ENCODE results near the gene NPC2. TPM values are rescaled to one million over a fixed set of nuclear protein-coding genes. Genes with fewer than 3 reads are reported as not detected.

Gene NPC2
- total and polyA plus RNA-seq, 7 experiments from 2014 or later = 37.9 to 108 (median 60.2) TPM

DNA sequence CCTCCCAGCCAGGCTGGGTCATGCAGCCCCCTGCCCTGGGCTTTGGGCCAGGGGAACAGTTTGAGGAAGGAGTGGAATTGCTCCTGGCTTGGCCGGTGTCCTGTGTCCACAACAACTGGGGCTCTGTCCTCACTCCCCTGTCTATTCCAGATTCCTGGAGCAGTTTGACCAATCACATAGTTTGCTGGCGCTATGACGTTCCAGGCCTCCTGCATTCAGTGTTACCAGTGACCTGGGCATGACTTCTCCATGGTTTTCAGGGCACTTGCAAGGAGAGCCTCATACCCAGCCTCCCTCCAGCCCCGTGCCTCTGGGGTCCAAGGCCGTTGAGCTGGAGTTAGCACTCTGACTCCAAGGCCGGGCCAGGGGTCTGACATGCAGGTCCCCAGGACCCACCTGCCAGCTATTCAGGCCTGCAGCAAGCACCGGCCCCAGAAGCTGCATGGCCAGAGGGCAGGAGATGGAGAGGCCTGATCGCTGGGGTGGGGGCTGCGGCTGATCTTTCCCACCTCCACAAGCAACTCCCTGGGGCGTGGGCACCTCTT is 34.7 kb upstream of the NPC2 start:
- H3K4me3 Mint-ChIP-seq = no peak overlapping the region
- Histone ChIP-seq H3K9me3 (ENCODE audit: control insufficient read depth in 2 of 3, low read length in 3 of 3) (no peaks in the 10 kb centered on the region), H3K27ac (ENCODE audit: low read depth, low read length) (no peak overlapping the region), H3K4me3 (ENCODE audit: low read length) (no peak overlapping the region), H3K27me3 (ENCODE audit: control insufficient read depth in 2 of 2, insufficient read depth in 2 of 2, low read length in 2 of 2) (no peaks in the 10 kb centered on the region), H3K36me3 (ENCODE audit: control insufficient read depth in 2 of 3, insufficient read depth in 3 of 3, low read length in 3 of 3) (no peaks in the 10 kb centered on the region), H3K4me1 (ENCODE audit: control insufficient read depth in 2 of 2, insufficient read depth in 2 of 2, low read length in 2 of 2) (no peaks in the 10 kb centered on the region)
- no peaks in the 10 kb centered on the region for H3K36me3 Mint-ChIP-seq
- no peak for DNase-seq
- peaks cover 0 to 1% (median 0%) of the 10 kb centered on the region in 11 donors for H3K9me3 Mint-ChIP-seq
- peaks cover 0 to 11% (median 0%) of the 10 kb centered on the region in 5 donors for H3K27me3 Mint-ChIP-seq
- ChIA-PET POLR2A (no interaction called here), CTCF (no interaction called here)
- ATAC-seq = no peak
- H3K27ac Mint-ChIP-seq = no peak overlapping the region
- intact Hi-C loops (cut with micrococcal nuclease) = no loop called here
- no peaks in the 10 kb centered on the region for H3K4me1 Mint-ChIP-seq

DNA sequence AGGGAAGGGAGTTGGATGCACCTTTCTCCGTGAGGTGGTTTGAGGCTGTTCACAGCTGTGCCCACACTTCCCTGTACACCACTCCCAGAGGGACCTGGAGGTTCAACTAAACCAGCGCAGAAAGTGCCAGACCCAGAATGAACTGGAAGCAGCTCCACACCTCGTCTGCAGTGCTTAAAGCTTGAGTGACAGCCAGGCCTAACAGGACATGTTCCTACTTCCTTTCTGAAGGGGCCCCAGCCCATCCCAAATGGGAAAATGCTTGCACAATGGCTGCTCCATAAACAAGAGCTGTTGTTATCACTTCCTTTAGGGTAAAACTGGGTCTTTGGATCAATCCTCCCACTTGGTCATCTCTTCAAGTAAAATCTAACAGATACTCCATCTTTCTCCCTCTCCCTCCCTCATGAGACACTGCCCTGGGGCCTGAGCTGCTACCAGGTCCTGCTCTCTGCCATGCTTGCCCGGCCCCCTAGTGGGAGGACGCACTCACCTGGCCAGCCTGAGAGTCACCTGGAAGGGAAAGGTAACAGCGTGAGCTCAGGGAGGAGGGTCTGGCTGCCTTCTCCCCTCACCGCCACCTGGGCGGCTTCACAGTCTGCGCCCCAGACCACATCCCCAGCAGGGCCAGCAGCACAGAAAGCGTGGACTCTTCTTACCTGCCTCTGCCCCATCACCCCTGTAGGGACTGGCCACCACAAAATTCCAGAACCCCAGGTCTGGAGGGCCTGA is 33.9 kb upstream of the NPC2 start:
- DNase-seq = no peak
- H3K27me3 Mint-ChIP-seq = peaks cover 0 to 11% (median 0%) of the 10 kb centered on the region in 5 donors
- Histone ChIP-seq H3K9me3 (ENCODE audit: control insufficient read depth in 2 of 3, low read length in 3 of 3) (no peaks in the 10 kb centered on the region), H3K4me1 (ENCODE audit: control insufficient read depth in 2 of 2, insufficient read depth in 2 of 2, low read length in 2 of 2) (no peaks in the 10 kb centered on the region), H3K27ac (ENCODE audit: low read depth, low read length) (no peak overlapping the region), H3K27me3 (ENCODE audit: control insufficient read depth in 2 of 2, insufficient read depth in 2 of 2, low read length in 2 of 2) (no peaks in the 10 kb centered on the region), H3K36me3 (ENCODE audit: control insufficient read depth in 2 of 3, insufficient read depth in 3 of 3, low read length in 3 of 3) (no peaks in the 10 kb centered on the region), H3K4me3 (ENCODE audit: low read length) (no peak overlapping the region)
- H3K36me3 Mint-ChIP-seq = no peaks in the 10 kb centered on the region
- peaks cover 0 to 1% (median 0%) of the 10 kb centered on the region in 11 donors for H3K9me3 Mint-ChIP-seq
- ATAC-seq = no peak
- no peak overlapping the region for H3K27ac Mint-ChIP-seq
- no peaks in the 10 kb centered on the region for H3K4me1 Mint-ChIP-seq
- ChIA-PET CTCF (no interaction called here), POLR2A (interaction anchor here (0.6 kb wide), 1 partner anchor 78 kb away, joined by 4 read pairs; no protein-coding TSS in a partner anchor)
- no peak overlapping the region for H3K4me3 Mint-ChIP-seq
- intact Hi-C loops (cut with micrococcal nuclease) = no loop called here

DNA sequence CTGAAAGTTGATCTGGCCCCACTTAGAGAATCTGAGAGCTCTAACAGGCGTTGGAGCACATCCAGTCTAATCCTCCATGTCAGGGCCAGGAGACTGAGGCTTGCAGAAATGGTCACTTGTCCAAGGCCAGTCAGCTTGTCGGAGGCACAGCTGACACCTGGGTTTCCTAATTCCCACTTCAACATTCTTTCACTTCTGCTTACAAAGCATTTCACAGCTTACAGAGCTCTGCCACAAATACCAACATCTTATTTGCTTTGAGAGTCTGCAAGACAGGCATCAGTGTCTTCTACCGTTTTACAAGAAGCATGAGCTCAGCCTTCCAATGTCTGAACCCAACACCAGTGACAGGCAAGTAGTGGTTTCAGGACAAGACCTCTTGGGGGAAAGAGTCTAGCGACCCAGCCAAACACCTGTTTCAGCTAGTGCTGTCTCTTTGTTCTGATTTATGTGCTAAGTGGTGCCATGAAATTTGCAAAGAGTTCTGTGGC is 32.3 kb upstream of the NPC2 start:
- Mint-ChIP-seq H3K36me3 (no peaks in the 10 kb centered on the region), H3K27ac (no peak overlapping the region), H3K27me3 (peaks cover 0 to 11% (median 0%) of the 10 kb centered on the region in 5 donors), H3K4me1 (no peaks in the 10 kb centered on the region), H3K9me3 (peaks cover 0 to 1% (median 0%) of the 10 kb centered on the region in 11 donors), H3K4me3 (no peak overlapping the region)
- no peak overlapping the region for H3K4me3 ChIP-seq (ENCODE audit: low read length)
- ATAC-seq = no peak
- H3K9me3 ChIP-seq (ENCODE audit: control insufficient read depth in 2 of 3, low read length in 3 of 3) = no peaks in the 10 kb centered on the region
- intact Hi-C loops (cut with micrococcal nuclease) = no loop called here
- no peaks in the 10 kb centered on the region for H3K27me3 ChIP-seq (ENCODE audit: control insufficient read depth in 2 of 2, insufficient read depth in 2 of 2, low read length in 2 of 2)
- CTCF ChIA-PET = no interaction called here
- no peak overlapping the region for H3K27ac ChIP-seq (ENCODE audit: low read depth, low read length)
- H3K4me1 ChIP-seq (ENCODE audit: control insufficient read depth in 2 of 2, insufficient read depth in 2 of 2, low read length in 2 of 2) = no peaks in the 10 kb centered on the region
- POLR2A ChIA-PET = interaction anchor here (0.6 kb wide), 1 partner anchor 575 kb away, joined by 4 read pairs; no protein-coding TSS in a partner anchor
- no peak for DNase-seq
- no peaks in the 10 kb centered on the region for H3K36me3 ChIP-seq (ENCODE audit: control insufficient read depth in 2 of 3, insufficient read depth in 3 of 3, low read length in 3 of 3)

DNA sequence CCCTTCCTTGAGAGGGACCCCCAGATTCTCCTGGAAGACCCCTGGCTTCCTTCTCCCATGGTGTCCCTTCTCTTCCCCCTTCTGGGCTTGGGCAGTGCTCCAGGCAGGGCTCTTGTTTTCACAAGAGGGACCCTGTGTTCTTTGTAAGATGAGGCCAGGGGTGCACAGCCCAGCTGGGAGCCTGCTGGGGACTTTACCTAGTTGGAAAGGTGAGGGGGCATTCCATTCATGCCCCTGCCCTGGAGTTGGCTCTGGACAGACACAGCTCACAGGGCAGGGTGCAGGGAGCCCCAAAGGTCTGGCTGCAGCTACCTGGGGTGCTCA is 31.7 kb upstream of the NPC2 start:
- H3K4me1 Mint-ChIP-seq = no peaks in the 10 kb centered on the region
- no peak for DNase-seq
- no peak for ATAC-seq
- Histone ChIP-seq H3K36me3 (ENCODE audit: control insufficient read depth in 2 of 3, insufficient read depth in 3 of 3, low read length in 3 of 3) (no peaks in the 10 kb centered on the region), H3K27ac (ENCODE audit: low read depth, low read length) (no peak overlapping the region), H3K4me1 (ENCODE audit: control insufficient read depth in 2 of 2, insufficient read depth in 2 of 2, low read length in 2 of 2) (no peaks in the 10 kb centered on the region), H3K27me3 (ENCODE audit: control insufficient read depth in 2 of 2, insufficient read depth in 2 of 2, low read length in 2 of 2) (no peaks in the 10 kb centered on the region), H3K9me3 (ENCODE audit: control insufficient read depth in 2 of 3, low read length in 3 of 3) (no peaks in the 10 kb centered on the region), H3K4me3 (ENCODE audit: low read length) (no peak overlapping the region)
- no peak overlapping the region for H3K27ac Mint-ChIP-seq
- peaks cover 0 to 11% (median 0%) of the 10 kb centered on the region in 5 donors for H3K27me3 Mint-ChIP-seq
- H3K9me3 Mint-ChIP-seq = peaks cover 0 to 1% (median 0%) of the 10 kb centered on the region in 11 donors
- ChIA-PET POLR2A (no interaction called here), CTCF (no interaction called here)
- intact Hi-C loops (cut with micrococcal nuclease) = no loop called here
- no peaks in the 10 kb centered on the region for H3K36me3 Mint-ChIP-seq
- H3K4me3 Mint-ChIP-seq = no peak overlapping the region

DNA sequence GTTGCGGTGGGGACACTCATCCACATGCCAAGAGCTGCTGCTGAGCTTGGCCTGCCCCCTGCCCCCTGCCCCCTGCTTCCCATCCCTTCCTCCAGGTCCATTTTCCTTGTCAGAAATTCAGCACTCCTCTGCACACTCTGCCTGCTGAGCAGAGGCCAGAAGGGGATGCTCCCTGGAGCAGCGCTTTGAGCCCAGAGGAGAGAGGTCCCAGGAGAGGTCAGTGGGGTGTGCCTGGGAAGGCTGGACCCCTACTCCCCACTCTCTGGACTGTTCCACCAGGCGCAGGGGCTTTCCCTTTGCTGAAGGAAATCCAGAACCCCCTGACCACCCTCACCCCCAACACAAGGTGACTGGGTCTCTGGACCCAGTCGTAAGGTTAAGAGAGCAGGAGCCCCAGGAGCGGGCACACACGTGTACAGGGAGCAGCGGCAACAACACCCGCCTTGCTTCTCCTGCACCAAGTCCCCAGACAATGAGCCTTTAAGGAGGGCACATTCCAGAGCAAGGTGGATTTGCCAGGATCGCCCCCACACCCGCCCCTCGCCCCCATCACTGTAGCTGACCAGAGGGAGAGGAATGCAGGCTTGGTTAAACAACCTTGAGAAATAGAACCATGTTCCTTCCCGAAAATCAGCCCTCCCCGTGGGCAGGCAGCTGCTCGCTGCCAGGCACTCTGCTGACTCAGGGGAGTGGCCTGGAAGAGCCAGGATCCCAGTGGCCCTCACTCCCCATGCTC is 31.1 kb upstream of the NPC2 start:
- H3K36me3 ChIP-seq (ENCODE audit: control insufficient read depth in 2 of 3, insufficient read depth in 3 of 3, low read length in 3 of 3) = no peaks in the 10 kb centered on the region
- H3K36me3 Mint-ChIP-seq = no peaks in the 10 kb centered on the region
- ATAC-seq (no peak), DNase-seq (no peak)
- no peaks in the 10 kb centered on the region for H3K4me1 ChIP-seq (ENCODE audit: control insufficient read depth in 2 of 2, insufficient read depth in 2 of 2, low read length in 2 of 2)
- no peak overlapping the region for H3K4me3 ChIP-seq (ENCODE audit: low read length)
- ChIA-PET CTCF (no interaction called here), POLR2A (no interaction called here)
- peaks cover 0 to 11% (median 0%) of the 10 kb centered on the region in 5 donors for H3K27me3 Mint-ChIP-seq
- no peak overlapping the region for H3K27ac ChIP-seq (ENCODE audit: low read depth, low read length)
- H3K27ac Mint-ChIP-seq = no peak overlapping the region
- no peaks in the 10 kb centered on the region for H3K27me3 ChIP-seq (ENCODE audit: control insufficient read depth in 2 of 2, insufficient read depth in 2 of 2, low read length in 2 of 2)
- no peaks in the 10 kb centered on the region for H3K4me1 Mint-ChIP-seq
- no peaks in the 10 kb centered on the region for H3K9me3 ChIP-seq (ENCODE audit: control insufficient read depth in 2 of 3, low read length in 3 of 3)
- intact Hi-C loops (cut with micrococcal nuclease) = no loop called here
- H3K9me3 Mint-ChIP-seq = peaks cover 0 to 1% (median 0%) of the 10 kb centered on the region in 11 donors
- H3K4me3 Mint-ChIP-seq = no peak overlapping the region

DNA sequence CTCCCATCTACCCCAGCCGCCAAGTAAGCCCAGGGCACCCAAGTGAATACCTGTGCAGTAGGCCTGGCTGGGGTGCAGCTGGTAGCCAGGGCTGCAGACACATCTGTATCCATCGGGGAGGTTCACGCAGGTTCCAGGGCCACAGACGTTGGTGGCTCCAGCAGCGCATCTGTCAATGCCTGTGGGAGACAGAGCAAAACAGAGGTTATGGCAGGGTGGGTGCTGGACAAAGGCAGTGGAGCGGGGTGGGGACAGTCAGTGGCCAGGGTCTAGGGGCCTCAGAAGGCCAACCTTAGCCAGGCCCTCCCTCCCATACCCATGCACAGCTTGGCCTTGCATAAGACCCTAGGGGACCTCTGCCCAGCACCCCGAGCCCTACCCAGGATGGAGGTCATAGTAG is 29.6 kb upstream of the NPC2 start:
- ATAC-seq (no peak), DNase-seq (no peak)
- no peak overlapping the region for H3K4me3 Mint-ChIP-seq
- H3K4me1 Mint-ChIP-seq = no peaks in the 10 kb centered on the region
- no peaks in the 10 kb centered on the region for H3K27me3 ChIP-seq (ENCODE audit: control insufficient read depth in 2 of 2, insufficient read depth in 2 of 2, low read length in 2 of 2)
- H3K4me1 ChIP-seq (ENCODE audit: control insufficient read depth in 2 of 2, insufficient read depth in 2 of 2, low read length in 2 of 2) = no peaks in the 10 kb centered on the region
- no peak overlapping the region for H3K27ac ChIP-seq (ENCODE audit: low read depth, low read length)
- H3K27me3 Mint-ChIP-seq = peaks cover 0 to 22% (median 4%) of the 10 kb centered on the region in 5 donors
- H3K36me3 Mint-ChIP-seq = no peaks in the 10 kb centered on the region
- CTCF ChIA-PET = no interaction called here
- no peaks in the 10 kb centered on the region for H3K36me3 ChIP-seq (ENCODE audit: control insufficient read depth in 2 of 3, insufficient read depth in 3 of 3, low read length in 3 of 3)
- H3K9me3 Mint-ChIP-seq = peaks cover 0 to 1% (median 0%) of the 10 kb centered on the region in 11 donors
- no peak overlapping the region for H3K4me3 ChIP-seq (ENCODE audit: low read length)
- no peak overlapping the region for H3K27ac Mint-ChIP-seq
- POLR2A ChIA-PET = no interaction called here
- no peaks in the 10 kb centered on the region for H3K9me3 ChIP-seq (ENCODE audit: control insufficient read depth in 2 of 3, low read length in 3 of 3)
- intact Hi-C loops (cut with micrococcal nuclease) = no loop called here
